HG03097 (cell line): ENCODE measurements around the gene IDE.
"Not testable (repeated sequence)": the region's sequence is repeated elsewhere in the genome, so short reads cannot be mapped to it uniquely, and the experiment has no call there.

Experiments
- ATAC-seq: cut with Tn5 transposase; IDR thresholded peaks from one replicate; pipeline ENCODE4 v1.9.1; 2021; ENCODE audit not compliant: unreplicated experiment, low FRiP score

Gene IDE

DNA sequence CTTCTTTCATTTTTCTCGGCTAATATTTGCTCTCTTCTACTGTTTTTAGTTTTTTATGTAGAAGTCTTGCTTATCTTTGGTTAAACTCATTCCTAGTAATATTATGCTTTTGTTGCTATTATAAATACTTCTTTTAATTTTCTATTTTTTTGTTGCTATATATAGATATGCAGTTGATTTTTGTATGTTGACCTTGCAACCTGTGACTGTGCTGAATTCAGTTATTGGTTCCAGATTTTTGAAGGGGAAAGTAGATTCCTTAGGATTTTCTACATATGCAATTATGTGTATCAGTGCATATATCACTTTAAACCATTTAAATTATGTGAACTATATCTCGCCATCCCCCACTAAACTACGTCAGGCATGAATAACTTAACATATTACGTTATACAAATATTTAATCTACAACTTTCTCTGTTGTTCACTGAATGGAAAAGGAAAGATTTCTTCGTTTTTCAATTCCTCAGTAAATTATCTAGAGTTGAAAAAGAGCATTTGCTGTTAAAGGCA, 71.5 kb downstream of the IDE start:
- ATAC-seq = no peak

DNA sequence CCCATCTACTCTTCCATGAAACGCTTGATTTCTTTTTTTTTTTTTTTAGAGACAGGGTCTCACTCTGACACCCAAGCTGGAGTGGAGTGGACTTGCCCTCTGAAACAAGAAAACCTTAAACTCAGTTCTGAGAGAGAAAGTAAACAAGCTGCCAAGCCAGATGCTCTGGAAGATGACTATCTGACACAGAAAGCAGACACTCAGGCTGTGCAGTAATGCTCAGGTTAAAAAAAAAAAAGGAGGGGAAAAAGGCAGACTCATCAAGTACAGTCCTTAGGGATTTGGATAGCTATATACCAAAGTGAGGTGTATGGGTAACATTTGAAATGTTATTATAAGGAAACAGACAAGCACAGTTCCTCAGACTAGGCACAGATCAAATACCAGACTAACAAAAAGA, 80.5 kb downstream of the IDE start:
- no peak for ATAC-seq

DNA sequence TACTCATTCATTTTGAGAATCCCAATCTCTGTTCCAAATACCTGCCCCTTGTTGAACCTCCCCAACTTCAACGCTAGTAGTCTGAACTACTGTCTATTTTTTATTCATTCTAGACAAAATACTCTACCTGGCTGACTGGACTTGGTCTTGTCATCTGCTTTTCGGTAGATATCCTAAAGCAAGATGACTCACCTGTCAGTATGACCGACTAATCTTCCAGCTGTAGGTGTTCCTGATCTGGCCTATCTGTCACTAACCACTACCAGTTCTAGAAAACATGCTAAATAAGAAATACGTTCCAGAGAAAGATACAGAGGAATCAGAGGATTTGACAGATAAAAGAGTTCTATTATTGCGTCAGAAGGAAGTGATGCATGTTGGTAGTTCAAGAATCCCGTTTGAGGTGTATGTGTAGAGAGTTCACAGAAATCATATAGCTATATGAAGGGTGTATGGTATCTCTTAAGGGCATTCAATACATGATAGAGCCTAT, 81.1 kb downstream of the IDE start:
- ATAC-seq = no peak

DNA sequence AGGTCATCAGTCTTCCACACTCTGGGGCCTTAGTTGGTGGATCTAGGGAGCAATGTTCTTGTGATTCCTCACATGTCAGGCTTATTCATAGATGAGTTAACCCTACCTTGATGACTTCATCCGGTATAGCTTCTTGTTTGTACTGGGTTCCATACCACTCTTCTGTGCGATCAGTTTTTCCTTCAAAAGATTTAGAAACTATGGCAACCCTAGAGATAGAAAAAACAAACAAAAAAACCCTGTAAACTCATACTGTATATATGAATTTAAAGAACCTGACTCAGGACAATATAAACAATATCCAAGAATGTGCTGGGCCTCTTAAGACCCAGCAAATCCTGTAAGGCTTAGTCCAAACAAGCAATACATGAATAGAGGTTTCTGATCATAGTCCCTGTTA, 83.5 kb downstream of the IDE start:
- ATAC-seq = no peak

DNA sequence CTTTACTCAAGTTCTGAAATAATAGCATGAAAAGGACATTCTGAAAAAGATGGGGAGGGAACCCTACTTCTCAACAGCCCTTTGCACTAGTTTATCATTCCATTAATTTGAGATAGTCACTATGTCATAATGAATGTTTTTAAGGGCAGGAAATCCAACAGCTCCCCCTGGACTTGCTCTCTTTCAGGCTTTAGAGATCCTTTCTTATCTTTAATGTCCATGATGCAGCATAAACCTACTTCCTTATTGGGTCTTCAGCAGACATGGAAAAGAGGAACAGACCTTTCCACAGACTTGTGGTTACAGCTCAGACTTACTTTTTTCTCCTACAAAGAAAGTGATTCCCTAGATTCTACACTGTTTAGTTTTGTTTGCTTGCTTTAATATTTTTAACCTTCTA, 87.3 kb downstream of the IDE start:
- ATAC-seq = no peak

DNA sequence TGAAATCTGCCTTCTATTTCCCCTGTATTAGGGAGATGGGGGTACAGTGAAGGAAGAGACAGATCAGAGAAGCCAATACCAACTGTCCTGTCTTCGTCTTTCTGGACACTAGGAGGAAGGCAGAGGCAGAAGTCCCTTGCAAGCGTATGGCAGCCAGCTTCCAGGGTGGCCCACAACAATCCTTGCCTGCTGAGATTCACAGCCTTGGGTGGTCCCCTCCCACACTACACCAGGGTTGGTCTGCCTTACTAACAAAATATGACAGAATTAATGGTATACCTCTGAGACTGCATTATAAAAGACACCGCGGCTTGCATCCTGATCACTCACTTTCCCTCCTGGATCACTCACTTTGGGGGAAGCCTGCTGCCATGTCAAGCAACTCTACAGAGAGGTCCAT, 90.4 kb downstream of the IDE start:
- ATAC-seq = no peak

DNA sequence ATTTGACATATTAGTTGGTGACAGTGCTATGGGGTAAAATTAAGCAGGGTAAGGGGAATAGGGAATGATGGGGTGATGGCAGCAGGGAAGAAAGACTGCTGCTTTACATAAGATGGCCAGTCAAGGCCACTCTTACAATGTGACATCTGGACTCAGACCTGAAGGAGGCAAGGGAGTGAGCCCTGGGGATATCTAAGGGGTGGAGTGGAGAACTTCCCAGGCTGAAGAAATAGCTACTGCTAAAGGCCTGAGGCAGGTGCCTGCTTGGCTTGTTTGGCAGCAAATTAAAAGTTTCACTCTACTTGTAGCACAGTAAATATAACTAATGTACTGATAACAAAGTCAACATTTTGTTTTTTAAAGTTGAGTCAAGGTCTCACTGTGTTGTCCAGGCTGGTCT, 93.5 kb downstream of the IDE start:
- ATAC-seq = no peak

DNA sequence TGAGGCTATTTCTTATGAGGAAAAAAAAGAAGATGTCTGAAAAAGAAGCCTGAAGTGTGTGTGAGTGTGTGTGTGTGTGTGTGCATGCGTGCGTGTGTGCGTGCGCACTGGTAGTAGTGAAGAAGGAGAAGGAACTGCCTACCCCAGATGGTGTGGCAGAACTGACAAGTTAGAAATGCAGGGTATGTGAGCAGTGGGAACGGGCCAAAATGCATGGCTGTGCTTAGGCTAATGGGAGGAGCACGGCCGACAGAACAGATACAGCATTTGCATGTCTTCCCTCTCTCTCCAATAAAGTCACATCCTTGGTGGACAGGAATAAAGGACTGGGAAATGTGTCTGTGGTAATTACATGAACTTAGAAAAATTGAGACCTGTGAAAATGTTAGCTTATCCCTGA, 94.3 kb downstream of the IDE start:
- no peak for ATAC-seq

DNA sequence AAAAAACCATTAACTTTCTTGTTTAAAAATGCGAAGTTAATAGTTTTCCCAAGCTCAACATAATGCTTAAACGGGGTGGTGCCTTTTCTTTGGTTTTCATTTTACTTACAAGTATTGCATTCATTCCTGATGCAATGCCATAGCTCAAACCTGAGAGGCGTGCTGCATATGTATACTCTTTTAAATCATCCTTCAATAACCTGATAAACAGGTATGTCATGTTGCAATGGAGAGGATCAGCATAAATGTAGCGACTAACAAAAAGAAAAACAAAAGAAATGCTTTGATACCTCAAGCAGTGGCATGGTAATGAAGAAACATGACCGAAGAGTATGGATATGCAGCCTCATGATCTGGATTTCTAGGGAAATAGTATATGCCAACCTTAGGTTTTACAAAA, 95.4 kb downstream of the IDE start:
- ATAC-seq = no peak

DNA sequence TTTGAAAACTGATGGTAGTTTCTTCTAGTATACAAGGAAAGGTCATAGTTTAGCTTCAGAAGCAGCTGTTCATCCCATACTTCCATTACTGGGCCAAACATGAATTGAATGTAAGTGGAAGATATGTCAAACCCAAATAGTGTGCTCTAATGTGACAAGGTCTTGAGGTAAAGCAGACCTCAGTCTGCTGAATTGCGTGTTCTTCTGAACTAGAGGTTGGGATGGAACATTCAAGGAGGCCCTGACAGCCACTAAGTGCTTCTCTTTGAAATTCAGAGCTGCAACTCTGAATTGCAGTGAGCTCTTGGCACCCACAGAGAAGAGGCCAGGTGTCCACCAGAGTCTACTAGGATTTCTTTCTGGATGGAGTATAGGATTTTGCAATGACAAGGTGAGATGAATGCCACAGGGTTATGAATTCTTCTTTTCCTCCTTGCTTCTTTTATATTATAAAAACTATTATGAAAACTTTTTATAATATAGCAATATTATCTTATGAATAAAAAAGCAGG, 98.5 kb downstream of the IDE start:
- no peak for ATAC-seq

DNA sequence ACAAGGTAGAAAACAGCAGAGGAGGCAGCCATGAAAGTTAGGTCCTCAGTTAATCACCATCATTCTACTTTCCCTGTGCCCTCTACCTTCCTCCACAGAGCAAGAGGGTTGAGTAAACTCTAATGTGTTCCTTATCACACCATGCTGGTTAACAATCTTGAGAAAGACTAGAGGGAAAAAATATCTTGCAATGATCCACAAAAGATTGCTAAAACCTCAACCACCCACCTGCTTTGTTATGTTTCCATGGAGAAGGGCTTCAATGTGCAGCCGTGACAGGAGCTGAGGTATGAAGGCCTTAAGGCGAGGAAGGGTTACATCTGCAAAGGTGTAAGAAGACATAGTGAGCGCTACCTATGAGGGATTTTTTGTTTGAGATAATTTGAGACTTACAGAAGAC, 103.9 kb downstream of the IDE start:
- no peak for ATAC-seq

DNA sequence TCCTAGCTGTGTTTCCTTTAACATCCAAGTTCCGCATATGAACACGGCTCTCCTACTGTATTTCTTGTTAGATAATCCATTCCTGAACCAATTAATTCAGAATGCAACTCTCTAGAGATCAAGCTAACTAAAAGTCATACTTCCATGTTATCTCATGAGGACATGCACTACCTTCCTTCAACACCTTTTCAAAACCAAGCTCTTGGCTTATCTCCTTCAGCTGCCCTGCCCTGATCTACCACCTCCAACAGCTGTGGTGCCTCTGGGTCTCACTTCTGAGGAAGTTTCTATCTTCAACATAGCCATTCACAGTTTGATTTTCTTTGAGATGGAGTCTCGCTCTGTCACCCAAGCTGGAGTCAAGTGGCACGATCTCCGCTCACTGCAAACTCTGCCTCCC, 109.5 kb downstream of the IDE start:
- no peak for ATAC-seq

DNA sequence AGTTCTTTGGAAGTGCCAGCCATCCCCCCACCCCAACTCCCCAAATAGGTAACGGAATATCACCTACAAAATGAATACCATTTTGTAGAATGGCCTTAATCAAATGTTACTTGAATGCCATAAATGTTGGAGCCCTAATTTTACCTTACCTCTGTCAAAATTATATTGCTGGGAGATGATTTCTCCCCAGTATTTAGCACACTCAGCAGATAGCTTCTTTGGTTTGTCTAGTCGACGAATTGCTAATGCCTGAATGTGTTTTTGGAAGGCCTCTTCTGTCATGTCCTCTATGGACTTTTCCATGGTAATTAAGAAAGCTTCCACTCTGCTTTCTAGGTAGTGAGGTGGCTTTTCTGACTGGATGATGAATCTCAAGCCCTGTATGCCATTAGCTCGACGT, 110.3 kb downstream of the IDE start:
- ATAC-seq = no peak

DNA sequence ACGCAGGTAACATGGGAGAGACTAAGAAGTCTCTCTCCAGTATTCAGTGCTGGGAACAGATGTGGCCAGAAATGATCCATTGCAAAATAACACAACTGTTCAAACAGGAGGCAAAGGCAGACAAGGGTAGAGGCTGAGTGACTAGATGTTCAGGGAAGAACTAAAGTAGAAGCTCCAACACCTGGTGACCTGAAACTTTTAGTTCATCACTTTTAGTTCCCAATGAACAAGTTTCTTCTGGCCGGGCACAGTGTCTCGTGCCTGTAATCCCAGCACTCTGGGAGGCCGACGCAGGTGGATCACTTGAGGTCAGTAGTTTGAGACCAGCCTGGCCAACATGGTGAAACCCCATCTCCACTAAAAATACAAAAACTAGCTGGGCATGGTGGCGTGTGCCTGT, 118.9 kb downstream of the IDE start:
- not testable (repeated sequence) for ATAC-seq

DNA sequence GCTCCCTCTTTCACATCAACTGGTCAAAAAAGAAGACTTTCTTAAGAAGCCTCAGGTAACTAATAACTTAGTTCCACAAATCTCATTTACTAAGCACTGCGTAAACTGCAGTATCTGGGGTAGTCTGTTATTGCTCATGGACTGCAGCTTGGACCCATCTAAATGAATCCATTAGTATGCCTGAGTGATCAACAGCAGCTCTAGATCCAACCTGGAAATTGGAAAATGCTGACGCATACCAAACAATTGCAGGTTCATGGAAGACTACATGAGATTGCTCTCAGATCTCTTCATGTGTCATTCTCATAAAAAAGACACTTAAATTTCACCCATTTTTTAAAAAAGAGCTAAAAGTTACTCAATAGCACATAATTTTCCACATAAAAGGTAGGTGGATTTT, 121.6 kb downstream of the IDE start:
- ATAC-seq = no peak

DNA sequence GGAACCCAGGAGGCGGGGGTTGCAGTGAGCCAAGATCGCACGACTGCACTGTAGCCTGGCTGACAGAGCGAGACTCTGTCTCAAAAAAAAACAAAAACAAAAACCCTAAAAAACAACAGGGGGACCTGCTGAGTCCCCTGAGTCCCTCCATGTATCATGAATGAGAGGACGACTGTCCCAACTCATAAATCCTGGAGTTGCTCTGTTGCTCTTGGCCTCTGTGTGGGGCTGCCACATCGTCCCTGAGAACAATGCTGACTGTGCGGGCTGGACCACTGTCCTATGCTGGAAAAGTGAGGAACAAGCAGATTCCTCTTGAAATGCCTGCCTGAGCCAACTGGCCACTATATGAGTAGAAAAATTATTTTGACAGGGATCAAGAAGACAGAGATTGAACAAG, 122.5 kb downstream of the IDE start:
- ATAC-seq = no peak

DNA sequence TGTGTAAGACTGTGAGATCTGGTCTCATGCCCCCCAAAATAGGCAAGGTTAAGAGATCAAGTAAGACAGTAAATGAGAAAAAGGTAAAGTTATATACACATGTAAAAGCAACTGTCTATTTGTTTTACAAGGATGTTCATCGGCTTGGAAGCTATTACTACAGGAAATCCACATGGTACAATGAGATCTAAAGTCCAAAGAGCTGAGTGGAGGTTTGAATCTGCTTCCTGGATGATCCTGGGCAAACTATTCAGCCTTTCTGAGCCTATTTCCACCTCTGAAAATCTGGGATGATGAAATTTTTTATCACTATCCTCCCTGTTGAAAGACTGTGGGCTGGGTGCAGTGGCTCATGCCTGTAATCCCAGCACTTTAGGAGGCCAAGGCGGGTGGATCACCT, 123.0 kb downstream of the IDE start:
- ATAC-seq = no peak

DNA sequence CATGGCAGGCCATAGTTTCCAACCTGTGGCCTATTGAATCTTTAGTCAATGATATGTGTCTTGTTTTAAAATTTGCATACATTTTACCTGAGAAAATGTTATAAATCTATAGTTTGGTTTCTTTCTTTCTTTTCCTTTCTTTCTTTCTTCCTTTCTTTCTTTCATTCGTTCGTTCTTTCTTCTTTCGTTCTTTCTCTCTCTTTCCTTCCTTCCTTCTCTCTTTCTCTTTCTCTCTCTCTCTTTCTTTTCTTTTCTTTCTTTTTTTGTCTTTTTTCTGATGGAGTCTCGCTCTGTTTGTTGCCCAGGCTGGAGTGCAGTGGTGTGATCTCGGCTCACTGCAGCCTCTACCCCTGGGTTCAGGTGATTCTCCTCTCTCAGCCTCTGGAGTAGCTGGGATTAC, 133.3 kb downstream of the IDE start:
- no peak for ATAC-seq

DNA sequence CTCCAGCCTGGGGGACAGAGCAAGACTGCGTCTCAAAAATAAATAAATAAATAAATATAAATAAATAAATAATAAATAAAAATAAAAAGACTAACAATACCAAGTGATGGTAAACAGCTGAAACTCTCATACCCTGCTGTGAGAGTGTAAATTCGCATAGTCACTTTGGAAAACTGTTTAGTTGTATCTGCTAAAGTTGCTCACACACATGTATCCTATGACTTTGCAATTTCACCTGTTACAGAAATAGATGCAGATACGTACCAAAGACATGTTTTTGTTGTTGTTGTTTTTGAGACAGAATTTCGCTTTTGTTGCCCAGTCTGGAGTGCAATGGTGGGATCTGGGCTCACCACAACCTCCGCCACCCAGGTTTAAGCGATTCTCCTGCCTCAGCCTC, 135.7 kb downstream of the IDE start:
- ATAC-seq = no peak

DNA sequence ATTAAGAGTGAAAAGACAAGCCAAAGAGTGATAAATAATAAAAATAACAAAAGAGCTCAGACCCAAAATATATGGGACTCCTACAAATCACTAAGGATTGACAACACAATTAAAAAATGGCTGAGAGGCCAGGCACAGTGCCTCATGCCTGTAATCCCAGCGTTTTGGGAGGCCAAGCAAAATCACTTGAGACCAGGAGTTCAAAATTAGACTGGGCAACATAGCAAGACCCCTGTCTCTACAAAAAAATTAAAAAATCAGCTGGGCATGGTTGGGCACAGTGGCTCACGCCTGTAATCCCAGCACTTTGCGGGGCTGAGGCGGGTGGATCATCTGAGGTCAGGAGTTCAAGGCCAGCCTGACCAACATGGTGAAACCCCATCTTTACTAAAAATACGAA, 137.3 kb downstream of the IDE start:
- no peak for ATAC-seq

DNA sequence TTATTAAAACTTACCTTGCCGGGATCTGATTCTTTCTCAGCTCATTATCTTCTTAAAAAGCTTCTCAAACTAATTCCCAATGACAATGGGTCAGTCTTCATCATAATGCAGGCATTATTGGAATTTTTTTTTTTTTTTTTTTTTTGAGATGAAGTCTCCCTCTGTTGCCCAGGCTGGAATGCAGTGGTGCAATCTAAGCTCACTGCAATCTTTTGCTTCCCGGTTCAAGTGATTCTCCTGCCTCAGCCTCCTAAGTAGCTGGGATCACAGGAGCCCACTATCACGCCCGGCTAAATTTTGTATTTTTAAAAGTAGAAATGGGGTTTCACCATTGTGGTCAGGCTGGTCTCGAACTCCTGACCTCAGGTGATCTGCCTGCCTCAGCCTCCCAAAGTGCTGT, 137.8 kb downstream of the IDE start:
- not testable (repeated sequence) for ATAC-seq

DNA sequence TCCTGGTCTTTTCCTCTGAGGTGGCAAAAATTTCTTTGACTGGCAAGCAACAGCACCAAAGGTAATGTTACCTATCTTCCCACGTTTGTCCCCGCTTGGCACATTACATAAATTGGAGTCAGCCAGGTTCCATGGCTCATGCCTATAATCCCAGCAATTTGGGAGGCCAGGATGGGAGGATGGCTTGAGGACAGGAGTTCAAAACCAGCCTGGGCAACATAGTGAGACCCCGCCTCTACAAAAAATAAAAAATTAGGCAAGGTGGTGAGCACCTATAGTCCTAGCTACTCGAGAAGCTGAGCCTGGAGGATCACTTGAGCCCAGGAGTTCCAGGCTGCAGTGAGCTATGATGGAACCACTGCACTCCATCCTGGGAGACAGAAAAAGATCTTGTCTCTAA, 139.5 kb downstream of the IDE start:
- no peak for ATAC-seq

DNA sequence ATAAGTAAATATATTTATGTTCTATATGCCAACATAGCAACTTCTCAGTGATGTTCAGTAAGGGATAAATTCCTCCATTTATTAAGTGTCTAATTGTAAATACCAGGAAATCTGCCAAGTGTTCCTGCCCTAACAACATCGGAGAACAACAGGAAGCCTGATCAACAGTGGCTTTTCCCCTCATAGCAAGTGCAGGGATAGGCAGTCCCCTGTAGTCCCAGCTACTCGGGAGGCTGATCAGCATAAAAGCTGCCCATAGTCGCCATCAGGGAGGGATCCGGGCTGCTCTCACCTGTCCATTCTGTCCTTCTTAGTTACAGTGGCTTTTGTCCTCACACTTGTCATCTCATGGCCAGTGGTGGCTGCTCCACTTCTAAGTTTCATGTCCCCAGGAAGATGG, 141.3 kb downstream of the IDE start:
- no peak for ATAC-seq
